Ascending aorta (tissue), 2 donors: ENCODE measurements around the gene TOMM40L. TPM values are rescaled to one million over a fixed set of nuclear protein-coding genes. Genes with fewer than 3 reads are reported as not detected.

Experiments
- DNase-seq, 2 donors: peaks; one replicate each; pipeline ENCODE4 v3.0.0-alpha.2; 2019; ENCODE audit warnings: low spot score in 2 of 2
- H3K27ac ChIP-seq, 2 donors: fragments of 200-600 bp; sonication (generic); one replicate each; pipeline ENCODE4 v1.5.1; 2016 to 2017; ENCODE audit warnings: mild to moderate bottlenecking in 1 of 2
- H3K27me3 ChIP-seq: fragments of 200-600 bp; sonication (generic); one replicate; pipeline ENCODE4 v1.5.1; 2017
- H3K36me3 ChIP-seq, 2 donors: fragments of 200-600 bp; sonication (generic); one replicate each; pipeline ENCODE4 v1.5.1; 2016
- H3K4me1 ChIP-seq, 2 donors: fragments of 200-600 bp; sonication (generic); one replicate each; pipeline ENCODE4 v1.5.1; 2016 to 2017; ENCODE audit warnings: mild to moderate bottlenecking in 1 of 2
- H3K4me3 ChIP-seq, 2 donors: fragments of 200-600 bp; sonication (generic); one replicate each; pipeline ENCODE4 v1.5.1; 2016 to 2017; ENCODE audit warnings: mild to moderate bottlenecking in 1 of 2
- H3K9me3 ChIP-seq, 2 donors: fragments of 200-600 bp; sonication (generic); one replicate each; pipeline ENCODE4 v1.5.1; 2016
- intact Hi-C: fragments of 100-400 bp; cut with DNase I; formaldehyde crosslinking; loops from one replicate; pipeline ENCODE4 v1.15.1; 2023
- total RNA-seq: library from RNA; depleted of rRNA; stranded (reverse); fragments of >200 nt; gene quantifications from one replicate; pipeline ENCODE4 v1.1.0, GENCODE V29; 2016
- TF ChIP-seq, protein P1 (sequence below), 3 experiments: fragments of 200-600 bp in 2 of 3; fragments of 450-650 bp in 1 of 3; sonication (generic) in 2 of 3; IDR thresholded peaks; one replicate each; pipeline ENCODE4 v1.5.1; 2016 to 2019; ENCODE audit warnings: antibody characterized with exemption in 3 of 3, mild to moderate bottlenecking in 1 of 3, moderate library complexity in 1 of 3

The TOMM40L gene
- total RNA-seq, result 26.6 TPM

DNA sequence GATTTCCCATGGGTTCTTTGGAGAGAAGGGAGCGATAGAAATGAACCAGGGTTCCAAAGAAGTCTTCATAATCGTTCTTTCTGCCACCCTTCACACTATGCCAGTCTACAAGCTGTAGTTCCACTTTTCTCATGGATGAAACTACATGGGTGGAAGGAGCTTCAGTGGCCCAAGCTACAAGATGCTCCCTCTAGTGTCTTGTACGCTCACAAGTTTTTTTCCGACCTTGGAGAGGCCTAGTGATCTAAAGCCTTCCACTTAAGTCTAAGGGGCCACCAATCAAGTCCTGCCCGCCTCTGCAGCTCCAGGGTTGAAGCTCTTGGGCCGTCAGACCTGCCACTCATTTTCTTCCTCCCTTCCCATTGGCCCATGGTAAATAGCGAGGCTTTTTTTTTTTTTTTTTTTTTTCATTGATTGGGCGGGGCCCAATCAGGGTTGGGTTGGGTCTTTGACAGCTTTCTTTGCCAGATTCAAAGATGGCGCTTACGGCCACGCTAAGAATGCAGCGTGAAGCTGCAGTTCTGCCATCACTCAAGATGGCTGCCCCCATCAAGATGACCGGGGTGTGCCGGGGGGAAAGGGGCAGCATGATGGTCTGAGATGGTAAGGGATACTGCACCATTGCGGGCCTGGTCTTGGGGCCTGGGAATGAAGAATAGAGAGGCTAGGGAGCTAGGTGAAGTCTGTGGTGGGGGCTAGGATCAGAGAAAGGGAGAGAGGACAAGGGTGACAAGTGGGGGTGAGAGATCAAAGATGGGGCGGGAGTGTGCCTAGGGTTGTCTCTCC is at the start of gene TOMM40L:
TOMM40L (plus strand) TSS at position 527 of the 786 bp plus-strand sequence. CDS start 430 bp downstream, outside the sequence.
- Histone ChIP-seq H3K27ac (peak within 1 kb of the TSS; percentile 51 to 65), H3K36me3 (peaks cover 12 to 28% of the 10 kb centered on the region in 2 donors), H3K4me1 (peaks cover 7 to 16% of the 10 kb centered on the region in 2 donors), H3K4me3 (peak within 1 kb of the TSS; percentile 84 to 94), H3K9me3 (no peaks in the 10 kb centered on the region), H3K27me3 (no peaks in the 10 kb centered on the region)
- TF ChIP-seq, protein P1, sequence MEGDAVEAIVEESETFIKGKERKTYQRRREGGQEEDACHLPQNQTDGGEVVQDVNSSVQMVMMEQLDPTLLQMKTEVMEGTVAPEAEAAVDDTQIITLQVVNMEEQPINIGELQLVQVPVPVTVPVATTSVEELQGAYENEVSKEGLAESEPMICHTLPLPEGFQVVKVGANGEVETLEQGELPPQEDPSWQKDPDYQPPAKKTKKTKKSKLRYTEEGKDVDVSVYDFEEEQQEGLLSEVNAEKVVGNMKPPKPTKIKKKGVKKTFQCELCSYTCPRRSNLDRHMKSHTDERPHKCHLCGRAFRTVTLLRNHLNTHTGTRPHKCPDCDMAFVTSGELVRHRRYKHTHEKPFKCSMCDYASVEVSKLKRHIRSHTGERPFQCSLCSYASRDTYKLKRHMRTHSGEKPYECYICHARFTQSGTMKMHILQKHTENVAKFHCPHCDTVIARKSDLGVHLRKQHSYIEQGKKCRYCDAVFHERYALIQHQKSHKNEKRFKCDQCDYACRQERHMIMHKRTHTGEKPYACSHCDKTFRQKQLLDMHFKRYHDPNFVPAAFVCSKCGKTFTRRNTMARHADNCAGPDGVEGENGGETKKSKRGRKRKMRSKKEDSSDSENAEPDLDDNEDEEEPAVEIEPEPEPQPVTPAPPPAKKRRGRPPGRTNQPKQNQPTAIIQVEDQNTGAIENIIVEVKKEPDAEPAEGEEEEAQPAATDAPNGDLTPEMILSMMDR (IDR thresholded peaks at IDR 0.05), result peak in 2 of 3 experiments; percentile 27 to 36
- DNase-seq, result peak; percentile 79 to 96
- intact Hi-C loops, result loop anchor here (1.0 to 5.0 kb wide), 3 partner anchors 23 to 142 kb away; partner anchors contain the start of genes CFAP126, NDUFS2 and SDHC

DNA sequence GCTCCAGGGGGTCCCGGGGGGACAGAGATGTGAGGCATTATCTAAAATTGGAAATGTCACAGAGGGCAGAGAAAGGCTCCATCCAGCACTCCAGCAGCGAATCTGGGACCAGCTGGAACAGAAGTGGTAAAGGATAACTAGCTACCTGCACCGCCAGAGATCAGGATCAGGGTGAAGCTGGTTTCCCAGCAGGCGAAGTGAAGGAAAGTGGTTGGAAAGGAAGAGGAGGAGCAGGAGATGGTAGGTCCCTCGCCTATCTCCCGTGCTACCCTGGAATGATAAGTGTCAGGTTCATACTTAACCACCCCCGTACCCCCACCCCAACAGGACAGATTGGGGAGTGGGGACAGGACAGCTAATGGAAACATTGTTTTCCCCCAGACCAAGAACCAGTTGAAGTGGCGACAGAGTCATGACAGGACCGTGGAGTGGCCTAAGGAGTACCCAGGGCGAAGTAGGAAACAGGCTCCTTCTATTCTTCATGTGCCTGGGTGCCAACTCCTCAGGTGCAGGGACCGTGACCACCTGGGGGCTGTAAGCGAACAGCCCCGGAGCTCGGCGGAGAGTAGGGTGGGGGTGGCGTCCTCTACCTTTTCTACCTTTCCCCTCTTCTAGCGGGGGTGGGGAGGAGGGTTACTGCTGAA is 49.3 kb upstream of the TOMM40L start:
- H3K4me1 ChIP-seq, result peaks cover 0 to 19% of the 10 kb centered on the region in 2 donors
- H3K27ac ChIP-seq, result peak overlapping the region; percentile 87 to 96
- H3K27me3 ChIP-seq, result no peaks in the 10 kb centered on the region
- TF ChIP-seq, protein P1 (IDR thresholded peaks at IDR 0.05), result no peak
- H3K4me3 ChIP-seq, result peak overlapping the region; percentile 79 to 93
- H3K36me3 ChIP-seq, result peaks cover 26 to 37% of the 10 kb centered on the region in 2 donors
- intact Hi-C loops, result loop anchor here (1.0 kb wide), 4 partner anchors 10 to 26 kb away; partner anchors contain the start of genes NDUFS2, PPOX, UFC1 and USP21
- no peaks in the 10 kb centered on the region for H3K9me3 ChIP-seq
- DNase-seq, result no peak

DNA sequence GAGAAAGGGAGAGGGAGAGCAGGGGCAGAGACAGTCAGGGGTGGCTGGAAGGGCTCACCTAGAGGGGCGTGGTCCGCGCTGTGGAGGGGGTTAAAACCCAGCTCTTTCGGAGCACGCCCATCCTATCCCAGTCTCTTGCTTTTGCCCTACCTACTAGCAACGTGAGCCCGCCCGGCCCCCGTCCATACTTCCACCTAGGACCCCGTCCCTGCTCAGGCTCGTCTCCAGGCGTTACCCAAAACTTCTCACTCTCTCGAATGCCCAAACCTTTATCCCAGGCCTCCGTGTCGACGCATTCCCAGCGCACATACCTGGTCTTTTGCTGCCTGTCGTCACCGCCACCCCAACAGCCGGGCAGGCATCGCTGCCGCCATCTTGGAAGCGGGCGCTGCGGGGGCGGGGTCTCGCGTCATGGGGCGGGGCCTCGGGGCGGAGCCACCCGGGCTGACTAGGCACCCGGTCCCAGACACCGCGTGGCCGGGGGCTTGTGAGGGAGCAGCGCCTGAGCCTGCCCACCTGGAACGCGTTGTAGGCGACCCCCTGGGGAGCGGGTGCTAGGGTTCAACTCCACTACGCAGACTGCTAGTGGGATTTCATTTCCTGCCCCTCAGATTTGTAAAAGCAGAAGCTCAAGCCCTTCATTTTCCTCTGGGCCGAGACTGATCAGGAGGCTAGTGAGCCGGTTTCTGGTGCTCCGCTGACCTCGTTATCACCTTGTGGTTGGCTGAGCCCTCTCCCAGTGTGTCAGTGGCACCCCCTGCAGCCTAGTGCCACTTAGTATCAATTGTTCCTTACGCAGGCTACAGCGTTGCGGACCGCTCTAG is 48.5 kb upstream of the TOMM40L start, which contains the start of gene B4GALT3:
B4GALT3 (minus strand) TSS at position 396 of the 824 bp plus-strand sequence. CDS start 1,447 bp downstream, outside the sequence.
- intact Hi-C loops, result loop anchor here (1.0 kb wide), 4 partner anchors 11 to 25 kb away; partner anchors contain the start of genes NDUFS2, PPOX, UFC1 and USP21
- Histone ChIP-seq H3K9me3 (no peaks in the 10 kb centered on the region), H3K27ac (peak within 1 kb of the TSS; percentile 87 to 96), H3K36me3 (peaks cover 19 to 29% of the 10 kb centered on the region in 2 donors), H3K4me1 (peaks cover 0 to 19% of the 10 kb centered on the region in 2 donors), H3K27me3 (no peaks in the 10 kb centered on the region), H3K4me3 (peak within 1 kb of the TSS; percentile 79 to 93)
- peak in 1 of 2 donors; percentile 94 for DNase-seq
- TF ChIP-seq, protein P1 (IDR thresholded peaks at IDR 0.05), result no peak

DNA sequence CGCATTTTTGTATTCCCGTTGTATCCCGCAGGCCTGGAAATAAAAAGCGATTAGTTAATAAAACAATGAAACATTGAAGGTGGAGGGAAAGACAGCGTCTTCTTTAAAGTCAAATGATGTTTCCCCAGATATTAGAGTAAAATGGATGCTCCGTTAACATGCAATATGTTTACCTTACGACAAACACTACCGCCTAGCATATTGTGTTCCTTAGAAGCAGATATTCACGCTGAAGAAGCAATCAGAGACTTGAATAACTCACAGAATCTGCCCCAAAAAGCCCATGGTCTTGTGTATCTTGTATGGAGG is 48.0 kb upstream of the TOMM40L start:
- H3K9me3 ChIP-seq, result no peaks in the 10 kb centered on the region
- intact Hi-C loops, result loop anchor here (1.0 kb wide), 4 partner anchors 12 to 25 kb away; partner anchors contain the start of genes NDUFS2, PPOX, UFC1 and USP21
- peak overlapping the region; percentile 79 to 93 for H3K4me3 ChIP-seq
- DNase-seq, result no peak
- no peaks in the 10 kb centered on the region for H3K27me3 ChIP-seq
- TF ChIP-seq, protein P1 (IDR thresholded peaks at IDR 0.05), result no peak
- peaks cover 0 to 15% of the 10 kb centered on the region in 2 donors for H3K4me1 ChIP-seq
- H3K27ac ChIP-seq, result peak overlapping the region; percentile 87 to 96
- H3K36me3 ChIP-seq, result peaks cover 15 to 25% of the 10 kb centered on the region in 2 donors

DNA sequence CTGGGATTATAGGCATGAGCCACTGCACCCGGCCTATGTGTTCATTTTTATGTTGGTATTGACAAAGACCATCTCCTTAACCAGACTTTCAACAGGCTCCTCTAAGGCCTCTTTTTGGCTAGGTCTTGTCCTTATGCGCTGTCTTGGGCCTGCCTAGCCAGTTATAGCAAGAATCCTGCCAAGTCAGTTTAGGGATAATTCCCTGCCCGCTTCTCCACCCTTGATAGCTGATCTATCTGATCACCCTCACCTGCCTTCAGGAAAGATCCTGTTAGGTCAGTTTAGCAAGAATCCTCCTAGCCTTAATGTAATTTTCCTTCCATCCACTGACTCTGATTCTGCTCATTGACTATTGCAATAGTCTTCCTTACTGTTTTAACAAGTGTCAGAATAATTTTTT is 46.2 kb upstream of the TOMM40L start:
- Histone ChIP-seq H3K9me3 (no peaks in the 10 kb centered on the region), H3K27ac (no peak overlapping the region), H3K4me3 (no peak overlapping the region), H3K27me3 (no peaks in the 10 kb centered on the region), H3K36me3 (peaks cover 4 to 9% of the 10 kb centered on the region in 2 donors), H3K4me1 (peaks cover 0 to 13% of the 10 kb centered on the region in 2 donors)
- intact Hi-C loops, result no loop called here
- DNase-seq, result no peak
- TF ChIP-seq, protein P1 (IDR thresholded peaks at IDR 0.05), result no peak
